T1000 (cell line): ENCODE results near the gene PHF3.
A peak's percentile ranks its signal among the peaks of the same experiment; 100 is the strongest.

ENCODE experiments used
- DNase-seq: peaks from one replicate; lab custom pipeline; 2025; ENCODE audit warnings: mixed read lengths; lab: John Stamatoyannopoulos, UW

Gene PHF3, protein sequence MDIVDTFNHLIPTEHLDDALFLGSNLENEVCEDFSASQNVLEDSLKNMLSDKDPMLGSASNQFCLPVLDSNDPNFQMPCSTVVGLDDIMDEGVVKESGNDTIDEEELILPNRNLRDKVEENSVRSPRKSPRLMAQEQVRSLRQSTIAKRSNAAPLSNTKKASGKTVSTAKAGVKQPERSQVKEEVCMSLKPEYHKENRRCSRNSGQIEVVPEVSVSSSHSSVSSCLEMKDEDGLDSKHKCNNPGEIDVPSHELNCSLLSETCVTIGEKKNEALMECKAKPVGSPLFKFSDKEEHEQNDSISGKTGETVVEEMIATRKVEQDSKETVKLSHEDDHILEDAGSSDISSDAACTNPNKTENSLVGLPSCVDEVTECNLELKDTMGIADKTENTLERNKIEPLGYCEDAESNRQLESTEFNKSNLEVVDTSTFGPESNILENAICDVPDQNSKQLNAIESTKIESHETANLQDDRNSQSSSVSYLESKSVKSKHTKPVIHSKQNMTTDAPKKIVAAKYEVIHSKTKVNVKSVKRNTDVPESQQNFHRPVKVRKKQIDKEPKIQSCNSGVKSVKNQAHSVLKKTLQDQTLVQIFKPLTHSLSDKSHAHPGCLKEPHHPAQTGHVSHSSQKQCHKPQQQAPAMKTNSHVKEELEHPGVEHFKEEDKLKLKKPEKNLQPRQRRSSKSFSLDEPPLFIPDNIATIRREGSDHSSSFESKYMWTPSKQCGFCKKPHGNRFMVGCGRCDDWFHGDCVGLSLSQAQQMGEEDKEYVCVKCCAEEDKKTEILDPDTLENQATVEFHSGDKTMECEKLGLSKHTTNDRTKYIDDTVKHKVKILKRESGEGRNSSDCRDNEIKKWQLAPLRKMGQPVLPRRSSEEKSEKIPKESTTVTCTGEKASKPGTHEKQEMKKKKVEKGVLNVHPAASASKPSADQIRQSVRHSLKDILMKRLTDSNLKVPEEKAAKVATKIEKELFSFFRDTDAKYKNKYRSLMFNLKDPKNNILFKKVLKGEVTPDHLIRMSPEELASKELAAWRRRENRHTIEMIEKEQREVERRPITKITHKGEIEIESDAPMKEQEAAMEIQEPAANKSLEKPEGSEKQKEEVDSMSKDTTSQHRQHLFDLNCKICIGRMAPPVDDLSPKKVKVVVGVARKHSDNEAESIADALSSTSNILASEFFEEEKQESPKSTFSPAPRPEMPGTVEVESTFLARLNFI (N-terminal part only)

DNA sequence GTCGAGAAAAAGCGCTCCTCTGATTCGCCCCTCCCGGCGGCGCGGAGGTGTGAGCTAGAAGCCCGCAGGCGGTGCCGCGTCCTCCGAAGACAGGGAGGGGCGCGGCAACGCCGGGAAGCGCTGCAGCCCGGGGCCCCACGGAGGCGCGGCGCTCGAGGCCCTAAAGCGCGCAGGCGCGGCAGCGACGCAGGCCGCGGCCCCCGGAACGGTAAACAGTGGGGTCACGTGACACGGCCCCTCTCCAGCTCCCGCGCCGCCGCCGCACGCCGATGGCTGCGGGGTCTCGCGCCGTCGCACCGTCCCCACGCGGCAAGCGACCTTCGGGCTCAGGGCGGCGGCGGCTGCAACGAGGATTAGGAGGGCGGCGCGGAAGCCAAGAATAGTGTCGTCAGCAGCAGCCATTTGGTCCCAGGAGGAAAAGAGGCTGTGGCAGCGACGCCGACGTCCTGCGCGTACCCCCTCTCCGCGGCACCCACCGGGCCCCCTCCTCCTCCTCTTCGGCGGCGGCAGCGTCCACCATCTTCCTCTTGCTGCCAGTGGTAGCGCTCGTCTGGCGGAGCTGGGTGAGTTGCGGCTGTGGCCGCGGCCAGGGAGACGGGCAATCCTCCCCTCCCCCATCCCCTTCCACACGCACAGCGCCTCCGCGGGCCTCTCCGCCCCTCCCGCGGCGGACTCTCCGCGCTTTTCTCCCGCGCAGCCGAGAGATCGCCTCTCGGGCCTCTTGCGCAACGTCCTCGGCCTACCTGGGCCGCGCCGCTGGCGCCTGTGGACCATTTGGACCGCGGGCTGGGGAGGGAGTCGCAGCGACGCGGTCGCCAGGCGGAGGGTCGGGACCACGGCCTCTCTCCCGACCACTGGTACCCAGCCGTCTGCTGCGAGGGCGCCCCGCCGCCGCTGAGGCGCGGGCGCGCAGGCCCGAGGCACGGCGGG lies at the start of gene PHF3:
Gene PHF3, plus strand, starts transcription at position 215 of the 930 bp plus-strand sequence. CDS start 10,750 bp downstream, outside the sequence.
- DNase-seq, result peak; percentile 87

DNA sequence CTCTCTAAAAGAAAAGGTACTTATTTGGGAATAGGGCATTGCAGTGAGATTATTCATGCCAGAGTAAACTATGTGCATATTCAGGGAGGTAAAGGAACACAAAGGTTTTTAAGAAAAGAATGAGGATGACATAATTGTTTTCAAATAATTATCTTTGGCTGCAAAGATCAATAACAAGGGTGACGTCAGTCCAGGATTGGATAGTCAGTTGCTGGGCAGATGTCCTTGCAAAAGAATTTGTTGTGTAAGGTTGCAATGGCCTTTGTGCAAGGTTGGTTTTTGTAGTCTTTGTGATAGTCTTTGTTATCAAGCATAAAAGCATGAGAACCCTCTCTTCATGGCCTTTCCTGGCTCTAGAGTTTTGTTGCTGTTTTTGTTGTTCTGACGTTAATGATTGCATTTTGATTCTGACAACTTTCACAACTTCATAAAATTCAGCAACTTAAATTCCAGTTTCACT lies 45.6 kb upstream of the PHF3 start:
- DNase-seq, result no peak

DNA sequence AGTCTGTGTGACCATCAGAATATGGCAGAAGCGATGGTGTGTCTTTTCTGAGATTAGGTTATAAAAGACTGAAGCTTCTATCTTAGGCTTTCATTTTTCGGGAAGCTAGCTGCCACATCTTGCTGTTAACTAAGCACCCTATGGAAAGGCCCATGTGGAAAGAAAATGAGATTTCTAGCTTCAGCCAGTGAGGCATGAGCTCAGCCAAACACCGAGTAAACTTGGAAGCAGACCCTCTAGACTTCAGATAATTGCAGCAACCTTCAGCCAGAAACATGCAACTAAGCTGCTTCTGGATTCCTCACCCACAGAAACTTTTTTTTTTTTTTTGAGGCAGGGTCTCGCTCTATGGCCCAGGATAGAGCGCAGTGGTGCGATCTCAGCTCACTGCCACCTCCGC lies 42.7 kb upstream of the PHF3 start:
- no peak for DNase-seq

DNA sequence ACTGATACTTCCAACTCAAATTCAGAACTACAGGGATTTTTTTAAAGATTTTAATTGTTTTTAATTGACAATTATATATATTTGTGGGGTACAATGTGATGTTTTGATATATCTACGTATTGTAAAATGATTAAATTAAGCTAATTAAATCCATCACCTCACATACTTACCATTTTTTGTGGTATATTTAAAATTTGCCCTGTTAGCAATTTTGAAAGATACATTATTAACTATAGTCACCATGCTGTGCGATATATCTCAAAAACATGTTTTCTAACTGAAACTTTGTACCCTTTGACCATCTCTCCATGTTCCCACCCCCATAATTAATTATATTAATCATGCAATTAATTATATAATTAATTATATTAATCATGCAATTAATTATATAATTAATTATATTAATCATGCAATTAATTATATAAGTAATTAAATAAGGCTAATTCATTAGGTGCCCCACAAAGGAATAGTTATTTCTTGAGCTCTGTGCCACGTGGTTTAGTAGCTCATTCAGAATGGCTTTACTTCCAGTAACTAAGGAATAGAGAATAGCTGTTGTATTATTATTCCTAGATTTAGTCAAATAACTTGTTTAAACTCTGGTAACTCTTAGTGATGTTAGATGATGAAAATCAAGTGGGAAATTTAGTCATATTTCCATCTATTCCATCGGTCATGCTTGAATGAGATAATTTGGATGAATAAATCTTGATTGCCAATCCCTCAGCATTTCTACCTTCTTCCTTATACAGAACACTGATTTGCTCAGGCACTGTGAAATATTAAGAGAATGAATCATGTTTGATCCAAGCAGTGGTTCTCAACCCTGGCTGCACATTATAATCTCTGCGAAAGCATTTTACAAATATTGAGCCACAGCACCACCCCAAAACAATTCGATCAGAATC lies 38.2 kb upstream of the PHF3 start:
- DNase-seq, result no peak

DNA sequence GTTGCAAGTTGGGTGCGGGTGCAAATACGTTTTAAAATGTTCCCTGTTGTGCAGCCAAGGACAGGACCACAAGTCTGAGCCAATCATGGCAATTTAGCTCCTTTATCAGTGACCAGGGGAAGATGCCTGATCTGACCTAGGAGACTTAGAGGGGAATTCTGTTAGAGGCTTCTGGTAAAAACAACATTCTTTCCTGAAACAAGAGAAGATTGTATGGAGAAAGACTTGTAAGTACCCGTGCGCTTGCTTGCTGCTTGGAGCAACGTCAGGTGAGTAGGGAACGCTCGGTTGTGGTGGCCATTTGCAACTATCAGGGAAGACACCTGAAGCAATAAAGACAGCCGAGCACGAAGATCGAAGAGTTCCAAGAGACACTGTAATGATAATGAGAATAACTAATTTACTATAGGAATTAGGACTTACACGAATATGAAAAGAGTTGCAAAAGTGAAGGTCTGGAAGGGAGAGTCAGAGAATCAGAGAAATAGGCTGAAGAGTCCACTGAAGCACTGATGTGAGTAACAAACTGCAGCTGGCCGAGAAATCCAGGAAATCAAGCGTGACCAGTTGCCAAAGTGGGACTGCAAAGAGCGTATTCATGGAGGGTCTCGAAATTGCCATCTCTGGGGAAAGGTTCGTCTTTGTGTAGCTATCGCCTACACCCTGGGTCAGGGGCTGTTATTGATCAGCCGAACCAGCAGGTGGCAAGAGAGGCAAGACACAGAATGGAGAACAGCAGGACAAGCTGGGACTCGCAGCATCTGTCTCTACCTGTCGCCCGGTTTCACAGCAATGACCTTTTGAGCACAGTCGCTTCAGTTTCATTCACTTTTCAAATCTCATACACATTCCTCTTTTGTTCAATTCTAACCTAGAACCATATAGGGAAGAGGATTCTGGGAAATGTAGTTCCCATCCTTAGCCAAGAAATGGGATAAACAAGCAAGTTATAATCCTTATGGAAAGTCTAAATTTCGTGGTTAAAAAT lies 37.3 kb upstream of the PHF3 start:
- peak; percentile 35 for DNase-seq

DNA sequence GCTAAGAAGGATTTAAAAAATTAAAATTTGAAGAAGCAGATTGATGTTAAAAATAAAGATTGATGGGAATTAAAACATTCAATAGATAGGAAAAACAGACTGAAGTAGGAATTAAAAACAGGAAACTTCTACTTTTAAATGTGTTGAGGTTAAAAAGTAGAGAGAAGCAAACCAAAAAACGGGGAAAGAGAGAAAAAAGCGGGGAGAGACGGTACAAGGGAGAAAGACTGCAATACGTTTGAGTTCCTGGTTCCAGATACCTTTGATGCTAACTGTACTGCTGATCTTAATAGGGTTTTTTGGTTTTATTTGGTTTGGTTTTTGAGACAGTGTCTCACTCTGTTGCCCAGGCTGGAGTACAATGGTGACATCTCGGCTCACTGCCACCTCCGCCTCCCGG lies 36.4 kb upstream of the PHF3 start:
- DNase-seq, result no peak

DNA sequence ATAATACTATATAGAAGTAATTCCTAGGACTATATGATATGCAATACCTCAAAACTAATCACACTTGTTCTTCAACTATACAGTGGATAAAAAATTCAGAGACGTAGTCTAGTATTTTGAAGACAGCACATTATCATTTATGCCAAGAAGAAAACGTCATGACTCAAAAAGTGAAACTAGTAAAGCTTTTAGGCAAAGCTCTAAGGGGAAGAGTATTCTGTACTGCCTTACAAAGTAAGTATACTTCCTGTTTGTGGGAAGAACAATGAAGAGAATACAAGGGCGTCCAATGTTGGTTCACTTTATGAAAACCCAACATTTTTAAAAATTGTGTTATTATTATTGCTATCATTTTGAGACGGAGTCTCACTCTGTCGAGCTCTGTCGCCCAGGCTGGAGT lies 35.5 kb upstream of the PHF3 start:
- DNase-seq, result no peak

DNA sequence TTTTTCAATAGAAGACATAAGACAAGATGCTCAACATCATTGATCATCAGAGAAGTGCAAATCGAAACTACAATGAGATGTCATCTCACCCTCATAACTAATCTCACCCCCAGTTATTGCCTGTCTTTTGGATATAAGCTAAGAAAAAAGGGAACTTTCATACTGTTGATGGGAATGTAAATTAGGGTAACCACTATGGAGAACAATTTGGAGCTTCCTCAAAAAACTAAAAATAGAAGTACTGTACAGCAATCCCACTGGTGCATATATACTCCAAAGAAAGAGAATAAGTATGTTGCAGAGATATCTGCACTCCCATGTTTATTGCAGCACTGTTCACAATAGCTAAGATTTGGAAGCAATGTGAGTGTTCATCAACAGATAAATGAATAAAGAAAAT lies 26.4 kb upstream of the PHF3 start:
- no peak for DNase-seq

DNA sequence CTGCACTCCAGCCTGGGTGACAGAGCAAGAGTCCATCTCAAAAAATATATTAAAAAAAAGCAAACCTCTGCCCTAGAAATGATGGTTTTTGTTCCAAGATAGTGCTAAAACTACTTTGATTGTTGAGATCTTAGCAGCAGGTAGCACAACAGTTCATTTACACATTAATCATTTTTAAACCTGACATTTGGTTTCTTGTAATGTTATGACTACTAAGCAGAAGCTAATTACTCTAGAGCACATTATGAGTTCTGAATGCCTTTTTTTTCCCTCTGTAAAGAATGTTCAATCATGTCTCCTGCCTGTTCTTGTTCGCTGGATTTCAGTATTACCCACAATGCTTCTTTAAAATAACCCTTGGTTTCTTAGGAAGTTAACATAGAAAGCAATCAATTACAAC lies 24.7 kb upstream of the PHF3 start:
- DNase-seq, result no peak

DNA sequence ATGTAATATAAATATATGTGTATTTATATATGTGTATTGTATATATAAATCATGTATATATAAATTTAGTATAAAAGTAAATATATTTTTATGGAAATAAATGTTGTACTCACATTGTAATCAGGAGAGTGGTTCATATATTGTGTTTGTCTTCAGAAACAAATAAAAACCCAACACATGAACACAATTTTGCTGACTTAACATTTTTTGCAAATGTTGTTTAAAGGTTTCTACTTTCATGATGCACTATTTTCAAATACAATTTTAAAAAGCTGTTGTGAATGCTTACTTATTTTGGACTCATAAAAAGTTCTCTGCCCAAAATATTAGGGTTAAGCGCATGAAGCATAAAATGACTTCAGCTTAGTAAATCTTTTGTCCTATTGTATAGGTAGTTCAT lies 24.0 kb upstream of the PHF3 start:
- DNase-seq, result no peak

DNA sequence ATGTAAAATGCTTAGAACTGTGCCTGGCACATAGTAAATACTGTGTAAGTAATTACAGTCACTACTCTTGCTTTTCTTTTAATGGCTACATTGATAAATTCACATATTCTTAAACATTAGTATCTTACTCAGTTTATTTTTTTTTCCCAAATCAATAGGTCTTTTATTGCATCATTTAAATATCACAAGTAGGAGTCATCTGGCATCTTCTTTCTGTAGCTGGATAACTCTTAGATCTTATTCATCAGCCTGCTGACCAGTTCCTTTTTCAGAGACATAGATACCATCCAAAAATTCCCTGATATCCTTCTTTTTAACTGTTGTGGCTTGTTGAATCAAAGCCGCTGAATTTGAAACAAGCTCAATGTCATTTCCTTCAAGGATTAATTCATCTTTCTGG lies 20.0 kb upstream of the PHF3 start:
- no peak for DNase-seq

DNA sequence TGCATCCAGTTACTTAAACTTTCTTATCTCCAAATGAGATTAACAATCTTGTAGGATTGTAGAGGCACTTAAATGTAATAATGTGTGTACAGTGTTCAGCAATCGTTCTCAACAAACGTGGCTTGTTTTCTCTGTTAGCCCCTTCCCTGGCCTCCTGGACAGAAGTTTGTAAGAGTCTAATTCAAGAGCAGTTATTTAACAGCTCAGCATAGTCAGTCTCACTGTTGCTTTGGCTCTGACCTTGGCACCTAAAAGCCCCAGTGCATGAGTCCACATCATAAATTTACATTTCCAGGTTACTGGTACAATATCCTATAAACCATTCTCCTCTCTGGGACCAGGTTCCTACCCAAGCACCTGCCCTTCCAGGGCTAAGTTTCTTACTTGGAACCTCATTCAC lies 11.5 kb upstream of the PHF3 start:
- no peak for DNase-seq

DNA sequence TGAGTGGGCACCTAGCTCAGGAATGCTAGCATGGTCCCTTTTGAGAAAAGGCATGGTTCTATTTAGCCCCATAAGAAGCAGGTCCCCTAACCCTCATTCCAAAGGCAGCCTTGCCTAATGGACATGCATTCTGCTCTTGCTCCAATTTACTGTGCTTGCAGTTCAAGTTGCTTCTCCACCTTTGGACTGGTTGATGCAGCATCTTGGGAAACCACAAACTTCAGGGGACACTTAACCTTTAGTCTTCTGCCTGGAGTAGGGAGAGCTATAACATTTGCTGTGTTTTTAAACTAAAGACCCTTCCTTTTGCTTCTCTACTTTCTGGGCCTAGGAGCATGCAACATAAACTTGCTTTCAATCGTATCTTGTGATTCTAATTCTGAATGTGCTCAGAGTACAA lies 5.1 kb upstream of the PHF3 start:
- DNase-seq, result no peak

DNA sequence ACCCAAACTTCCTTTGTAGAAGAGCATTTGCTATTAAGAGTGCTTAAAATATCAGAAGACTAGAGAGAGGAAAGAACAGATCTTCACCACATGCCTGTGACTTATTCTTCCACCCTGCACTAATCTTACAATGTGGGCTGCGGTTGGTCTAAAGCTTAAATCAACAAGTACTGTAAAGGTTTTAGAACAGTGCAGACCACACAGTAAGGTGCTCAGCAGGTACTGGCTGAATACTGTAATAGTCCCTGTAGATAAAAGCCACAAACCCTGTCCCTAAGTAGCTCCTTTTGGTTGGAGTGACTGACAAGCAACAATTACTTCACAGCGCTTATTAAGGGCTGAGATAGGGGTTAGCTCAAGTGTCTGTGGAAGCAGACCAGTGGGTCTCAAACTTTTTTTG lies 972 bp upstream of the PHF3 start:
- no peak for DNase-seq

DNA sequence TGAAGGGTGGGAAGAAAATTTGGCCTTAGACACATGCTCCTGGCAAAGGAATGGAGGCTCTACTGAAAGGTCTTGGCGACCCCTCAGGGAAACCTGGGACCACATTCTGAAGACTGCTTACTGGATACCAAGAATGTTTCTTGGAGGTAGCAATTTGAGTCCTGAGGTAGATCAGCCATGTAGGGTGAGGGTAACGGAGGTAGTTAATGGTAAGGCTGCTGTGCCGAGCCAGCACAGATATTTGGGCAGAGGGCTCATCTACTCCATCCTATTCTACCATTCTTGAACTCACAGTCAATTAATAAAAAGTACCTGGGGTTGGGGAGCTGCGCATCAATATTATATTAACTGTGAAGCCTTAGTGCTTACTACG lies 401 bp upstream of the PHF3 start:
- no peak for DNase-seq

DNA sequence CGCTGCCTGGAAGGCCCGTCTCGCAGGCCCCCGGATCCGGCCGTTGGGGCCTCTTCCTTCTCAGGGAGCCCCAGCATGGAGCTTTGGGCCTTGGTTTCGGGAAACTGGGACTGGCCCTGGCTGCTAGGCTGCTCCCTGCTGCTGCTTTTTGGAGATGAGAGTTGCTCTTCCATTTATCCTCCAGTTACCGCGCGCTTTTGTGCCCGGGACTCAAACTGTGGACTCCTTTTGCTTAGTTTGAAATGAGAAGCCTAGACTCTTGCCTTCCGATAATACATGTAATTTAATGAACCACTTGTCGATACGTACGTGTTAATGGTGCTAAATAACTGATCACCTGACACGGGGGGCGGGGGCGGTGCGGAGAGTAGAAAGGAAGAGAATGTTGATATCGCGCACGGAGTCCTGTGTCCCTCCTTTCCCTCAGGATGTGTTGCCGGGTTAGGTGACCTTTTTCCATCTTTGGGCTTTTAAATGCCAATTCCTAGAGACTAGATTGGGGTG lies 968 bp downstream of the PHF3 start:
- DNase-seq, result no peak

DNA sequence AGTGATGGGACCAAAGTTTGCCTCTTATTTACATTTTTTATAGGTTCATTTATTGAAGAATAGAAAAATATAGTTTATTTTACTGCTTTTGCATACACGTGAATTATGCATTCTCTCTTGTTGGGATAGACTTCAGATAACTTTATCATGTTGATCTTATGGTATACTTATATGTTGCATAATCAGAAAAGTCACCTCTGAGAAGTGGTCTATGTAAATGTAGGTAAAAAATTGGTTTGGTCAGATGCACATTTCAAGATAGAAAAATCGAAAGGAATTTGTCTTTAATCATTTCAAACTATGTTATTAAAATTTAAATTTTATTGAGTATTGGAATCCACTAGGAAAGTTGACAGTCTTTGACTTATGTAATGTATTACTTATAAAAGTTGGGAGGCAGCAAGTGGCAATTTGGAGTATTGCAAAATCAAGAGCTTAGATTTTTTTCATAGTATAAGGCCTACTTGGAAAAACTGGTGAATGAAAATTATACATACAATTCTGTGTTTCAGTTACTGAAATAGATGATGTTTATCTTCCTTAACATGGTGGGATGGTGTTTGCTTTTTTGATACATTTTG lies 2.4 kb downstream of the PHF3 start:
- DNase-seq, result no peak

DNA sequence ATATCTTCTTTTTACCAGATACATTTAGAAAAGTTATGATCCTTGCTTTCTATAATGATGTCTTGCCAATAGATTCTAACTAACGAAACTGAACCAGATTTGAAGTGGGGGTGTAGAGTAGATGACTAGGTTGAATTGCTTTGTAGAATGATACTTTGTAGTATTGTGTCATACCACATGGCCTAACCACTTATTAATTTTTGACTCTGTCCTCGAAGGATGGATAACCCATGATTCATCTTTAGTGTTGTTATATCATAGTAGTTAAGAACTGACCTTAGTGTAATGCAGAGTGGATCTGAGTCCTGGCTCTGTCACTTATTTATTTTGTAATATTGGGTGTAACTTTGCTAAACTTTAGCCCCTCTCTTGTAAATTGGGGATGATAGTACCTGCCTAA lies 4.5 kb downstream of the PHF3 start:
- DNase-seq, result no peak
